CD4-positive, alpha-beta T cell treated with Interleukin-15 for 4 hours (primary cell): ENCODE results near the gene MMP28.
A peak's percentile ranks its signal among the peaks of the same experiment; 100 is the strongest.

Source experiments
- DNase-seq: peaks from one replicate; pipeline ENCODE4 v3.0.0-alpha.2; 2020; ENCODE audit warnings: low spot score

Gene MMP28

DNA sequence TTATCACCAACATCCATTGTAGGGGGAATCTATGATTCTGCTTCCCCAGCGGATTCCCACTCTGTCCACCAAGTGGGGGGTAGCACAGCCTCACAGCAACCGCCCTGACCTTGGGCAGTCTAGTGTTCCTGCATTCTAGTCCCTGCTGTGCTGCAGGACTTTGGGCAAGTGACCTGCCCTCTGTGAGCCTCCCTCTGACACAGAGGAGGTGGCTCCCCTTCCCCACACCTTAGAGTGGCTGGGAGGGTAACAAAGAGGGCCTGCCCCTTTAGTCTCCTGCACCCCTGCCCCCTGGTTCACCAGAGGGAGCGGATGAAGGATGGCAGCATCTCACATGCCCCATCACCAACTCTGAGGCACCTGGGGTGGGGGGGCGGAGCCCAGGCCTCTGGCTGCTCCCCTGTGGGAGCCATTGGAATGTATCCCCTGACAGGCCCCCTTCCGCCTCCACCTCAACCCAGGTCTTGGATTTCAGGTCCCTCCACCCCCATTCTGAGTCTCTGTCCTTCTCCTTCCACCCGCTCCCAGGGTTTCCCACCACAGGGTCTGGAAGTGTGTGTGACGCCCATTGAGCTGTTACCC, 52.5 kb downstream of the MMP28 start:
- DNase-seq, result no peak

DNA sequence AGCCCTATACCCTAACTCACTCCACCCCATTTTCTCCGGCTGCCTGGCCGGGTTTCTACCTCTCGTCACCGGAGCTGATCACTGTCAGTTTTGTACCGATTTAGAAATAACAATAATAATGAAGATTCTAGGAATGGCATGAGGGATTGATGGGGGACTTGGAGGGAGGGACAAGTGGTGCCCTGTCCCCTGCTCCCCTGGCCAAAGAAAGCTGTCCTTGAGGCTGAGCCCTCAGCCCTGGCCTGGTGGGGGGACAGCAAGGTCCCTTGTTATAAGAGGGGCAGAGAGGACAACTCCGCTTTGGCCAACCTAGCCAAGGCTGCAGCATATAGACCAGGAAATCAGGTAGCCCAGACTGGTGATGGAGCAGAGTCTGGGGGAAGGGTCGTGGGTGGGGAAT, 52.9 kb downstream of the MMP28 start:
- DNase-seq, result no peak

DNA sequence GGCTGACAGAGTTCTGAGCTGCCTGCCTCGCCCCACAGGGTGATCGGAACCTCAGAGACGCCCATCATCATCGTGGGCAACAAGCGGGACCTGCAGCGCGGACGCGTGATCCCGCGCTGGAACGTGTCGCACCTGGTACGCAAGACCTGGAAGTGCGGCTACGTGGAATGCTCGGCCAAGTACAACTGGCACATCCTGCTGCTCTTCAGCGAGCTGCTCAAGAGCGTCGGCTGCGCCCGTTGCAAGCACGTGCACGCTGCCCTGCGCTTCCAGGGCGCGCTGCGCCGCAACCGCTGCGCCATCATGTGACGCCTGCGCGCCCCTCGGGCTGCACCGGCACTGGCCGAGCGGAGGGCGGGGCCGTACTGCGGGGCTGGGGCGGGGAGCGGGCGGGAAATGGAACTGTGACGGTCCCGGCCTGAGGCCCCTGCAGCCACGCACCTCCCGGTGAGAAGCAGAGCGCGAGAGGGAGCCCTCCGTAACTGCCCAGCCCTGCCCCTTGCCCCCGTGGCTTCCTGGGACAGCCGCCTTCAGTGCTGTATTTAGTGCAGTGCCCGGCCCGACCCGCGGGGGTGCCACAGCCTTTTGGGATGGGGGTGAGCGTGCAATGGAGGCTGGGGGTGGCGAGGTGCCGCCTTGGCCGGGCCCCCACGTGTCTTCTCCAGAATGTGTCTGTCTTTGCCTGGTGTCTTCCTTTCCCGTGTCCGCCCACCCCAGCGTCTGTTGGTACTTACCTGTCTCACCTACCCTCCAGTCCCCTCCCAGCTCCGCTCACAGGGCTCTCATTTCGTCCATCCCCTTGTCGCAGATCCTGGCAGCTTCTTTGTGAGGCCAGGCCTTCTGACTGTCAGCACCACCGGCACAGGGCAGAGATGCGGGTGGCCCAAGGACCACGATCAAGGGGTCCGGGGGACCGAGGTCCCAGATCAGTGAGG, 54.2 kb downstream of the MMP28 start:
- no peak for DNase-seq

DNA sequence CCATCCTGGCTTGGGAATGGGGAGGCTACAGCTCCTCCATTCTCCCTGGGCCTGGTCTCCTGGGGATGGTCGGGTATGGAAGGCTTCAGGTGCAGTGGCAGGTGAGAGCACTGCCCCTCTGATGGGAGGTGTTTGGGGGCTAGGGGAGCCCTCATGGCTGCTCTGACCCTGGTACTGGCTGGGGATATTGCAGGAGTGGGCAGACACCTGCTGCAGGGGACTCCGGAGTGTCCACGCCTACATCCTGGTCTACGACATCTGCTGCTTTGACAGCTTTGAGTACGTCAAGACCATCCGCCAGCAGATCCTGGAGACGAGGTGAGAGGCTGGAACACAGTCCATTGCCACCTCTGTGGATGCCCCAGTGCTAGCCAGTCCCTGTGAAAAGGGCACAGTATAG, 55.2 kb downstream of the MMP28 start:
- no peak for DNase-seq

DNA sequence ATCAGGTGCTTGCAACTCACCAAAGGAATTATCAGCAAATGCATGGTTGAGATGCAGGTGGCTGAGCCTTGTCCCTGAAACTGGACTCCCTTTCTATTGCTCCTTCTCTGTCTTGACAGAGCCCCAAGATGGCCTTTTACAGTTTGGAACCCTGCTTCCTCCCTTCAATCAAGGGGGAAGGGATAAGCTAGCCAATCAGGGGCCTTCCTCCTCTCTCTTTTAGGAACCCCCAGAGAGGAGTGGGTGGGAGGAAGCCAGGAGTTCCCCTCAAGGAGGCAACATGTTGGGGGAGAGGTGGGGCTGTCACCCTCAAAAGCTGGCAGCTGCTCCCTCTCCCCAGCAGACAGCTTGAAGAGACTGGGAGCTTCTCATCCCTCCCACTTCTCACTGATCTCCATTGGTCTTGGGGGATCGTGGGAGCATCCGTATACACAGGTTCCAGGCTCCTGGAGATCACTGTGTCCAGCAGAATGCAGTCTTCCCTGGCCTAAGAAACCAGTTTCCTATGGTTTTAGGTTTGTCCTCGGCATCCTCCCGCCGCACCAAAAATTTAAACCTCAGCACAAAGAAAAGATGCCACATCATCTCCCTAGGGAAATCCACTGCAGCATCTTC, 56.8 kb downstream of the MMP28 start:
- no peak for DNase-seq

DNA sequence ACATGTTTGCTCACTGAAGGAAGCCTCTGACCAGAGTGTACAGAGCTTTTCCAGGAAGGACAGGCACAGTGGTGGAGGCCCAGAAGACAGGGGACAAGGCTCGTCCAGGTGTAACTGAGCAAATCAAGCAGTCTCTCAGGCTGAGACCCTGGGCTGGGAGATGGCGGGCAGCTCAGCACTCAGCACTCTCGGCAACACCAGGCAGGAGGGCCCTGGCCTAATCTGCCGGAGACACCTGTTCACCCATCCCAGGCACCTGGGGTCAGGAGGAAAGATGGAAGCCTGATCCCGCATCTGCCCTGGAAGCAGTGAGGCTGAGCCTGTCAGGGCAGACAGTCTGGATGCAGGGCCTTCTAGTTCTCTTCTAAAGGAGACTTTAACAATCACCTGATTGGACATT, 59.2 kb downstream of the MMP28 start:
- DNase-seq, result no peak

DNA sequence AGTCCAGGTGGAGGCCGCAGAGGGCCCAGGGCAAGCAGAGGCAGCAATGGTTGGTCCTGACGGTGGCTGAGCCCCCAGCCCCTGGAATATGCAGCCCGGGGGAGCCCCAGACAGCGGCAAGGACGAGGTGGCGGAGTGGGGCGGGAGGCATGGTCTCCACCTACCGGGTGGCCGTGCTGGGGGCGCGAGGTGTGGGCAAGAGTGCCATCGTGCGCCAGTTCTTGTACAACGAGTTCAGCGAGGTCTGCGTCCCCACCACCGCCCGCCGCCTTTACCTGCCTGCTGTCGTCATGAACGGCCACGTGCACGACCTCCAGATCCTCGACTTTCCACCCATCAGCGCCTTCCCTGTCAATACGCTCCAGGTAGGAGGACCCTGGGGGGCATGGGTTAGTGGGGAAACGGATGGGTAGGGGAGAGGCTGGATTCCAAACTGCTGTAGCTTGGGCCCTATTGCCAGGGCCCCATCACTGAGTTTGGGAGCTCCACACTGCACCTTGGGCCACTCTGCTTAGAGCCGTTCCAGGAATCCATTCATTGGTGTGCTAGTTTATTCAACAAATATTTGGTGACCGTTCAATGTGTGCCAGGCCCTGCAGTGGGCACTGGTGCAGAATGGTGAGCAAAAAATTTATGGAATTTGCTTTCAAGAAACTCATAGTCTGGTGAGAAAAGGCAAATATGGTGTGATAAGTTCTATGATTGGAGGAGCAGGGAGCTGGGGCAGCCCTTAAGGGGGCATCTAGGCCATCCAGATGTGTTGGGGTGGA, 60.2 kb downstream of the MMP28 start:
- no peak for DNase-seq

DNA sequence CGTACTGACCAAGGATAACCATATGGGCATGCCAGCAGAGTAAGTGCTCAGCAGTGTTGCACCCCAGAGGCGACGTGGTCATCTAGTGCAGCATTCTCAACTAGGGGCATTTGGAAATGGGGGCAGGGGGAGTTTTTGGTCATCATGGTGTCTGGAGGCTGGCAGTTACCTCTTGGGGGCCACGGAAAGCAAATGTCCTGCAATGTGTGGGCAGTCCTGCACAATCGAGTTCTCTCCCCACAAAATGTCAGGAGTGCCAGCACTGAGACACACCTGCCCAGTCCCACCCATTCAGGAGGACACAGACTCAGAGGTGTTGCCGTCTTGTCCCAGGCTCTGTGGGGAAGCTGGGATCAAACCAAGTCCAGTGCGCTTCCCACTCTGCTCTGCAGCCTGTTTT, 61.0 kb downstream of the MMP28 start:
- no peak for DNase-seq

DNA sequence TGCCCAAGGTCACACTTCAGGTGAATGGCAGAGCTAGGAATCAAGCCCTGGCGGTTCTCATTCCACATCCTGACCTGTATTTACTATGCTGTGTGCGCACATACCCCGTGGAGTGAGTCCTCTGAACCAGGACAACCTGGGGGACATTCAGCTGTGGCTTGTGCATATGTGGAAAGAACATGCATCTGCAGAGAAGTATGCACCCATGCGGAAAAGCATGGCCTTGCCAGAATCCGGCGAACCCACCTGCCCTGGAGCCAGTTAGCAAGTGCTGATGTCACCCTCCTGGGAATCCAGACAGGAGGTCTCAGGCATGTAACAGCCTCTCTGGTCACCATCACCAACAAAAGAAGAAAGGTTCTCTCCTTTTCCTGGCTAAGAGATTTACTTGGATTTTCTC, 62.1 kb downstream of the MMP28 start:
- DNase-seq, result no peak

DNA sequence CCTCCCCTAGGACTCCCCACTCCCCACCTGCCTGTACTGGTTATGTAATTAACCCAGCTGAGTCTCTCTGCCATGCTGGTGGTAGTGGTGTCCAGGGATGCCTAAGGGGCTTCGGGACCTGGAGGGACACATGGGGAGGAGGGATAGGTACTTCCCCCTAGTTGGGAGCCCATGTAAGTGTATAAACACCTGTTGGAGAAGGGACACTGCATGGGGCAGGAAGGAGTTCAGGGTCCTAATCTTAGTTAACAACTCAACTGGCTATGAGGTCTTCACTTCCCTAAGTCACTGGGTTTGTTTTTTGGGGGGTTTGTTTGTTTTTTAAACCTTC, 62.7 kb downstream of the MMP28 start:
- no peak for DNase-seq

DNA sequence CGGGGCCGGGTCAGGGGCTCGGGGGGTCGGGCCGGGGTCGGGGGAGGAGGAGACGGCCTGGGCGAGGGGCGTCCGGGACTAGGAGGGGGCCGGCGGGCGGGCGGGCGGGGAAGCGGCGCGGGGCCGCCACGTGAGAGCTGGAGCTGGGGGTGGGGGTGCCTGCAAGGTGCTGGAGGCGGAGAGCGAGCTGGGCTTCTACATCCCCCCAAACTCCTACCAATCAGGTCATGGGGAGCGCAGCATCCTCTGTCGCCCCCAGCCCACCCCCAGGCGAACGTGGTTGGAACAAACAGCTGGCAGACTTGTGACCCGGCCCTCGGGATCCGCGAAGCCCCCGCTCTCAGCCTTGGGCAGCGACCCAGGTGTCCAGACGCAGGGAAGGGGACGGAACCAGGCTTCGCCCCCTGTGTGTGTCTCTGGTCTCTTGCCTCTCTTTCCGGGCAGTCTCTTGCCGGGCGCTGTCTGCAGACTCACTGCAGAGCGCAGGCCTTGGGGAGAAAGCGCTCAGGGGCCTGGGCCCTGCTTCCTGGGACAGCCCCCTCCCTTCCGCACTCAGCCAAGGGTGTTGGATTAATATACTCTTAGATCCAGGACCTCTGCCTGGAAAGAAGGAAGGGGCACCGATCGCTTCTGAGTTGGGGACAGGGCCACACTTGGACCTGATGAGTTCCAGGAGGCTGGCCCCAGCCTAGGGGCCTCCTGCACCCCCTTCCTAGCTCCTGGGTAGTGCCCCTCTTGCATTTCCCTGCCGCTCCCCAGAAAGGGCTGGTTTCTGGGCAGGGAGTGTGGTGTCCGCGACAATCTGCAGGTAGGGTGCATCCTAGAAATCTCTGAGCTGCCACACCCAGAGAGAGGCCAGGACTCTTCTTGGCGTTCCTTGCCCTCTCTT, 63.3 kb downstream of the MMP28 start:
- DNase-seq, result no peak

DNA sequence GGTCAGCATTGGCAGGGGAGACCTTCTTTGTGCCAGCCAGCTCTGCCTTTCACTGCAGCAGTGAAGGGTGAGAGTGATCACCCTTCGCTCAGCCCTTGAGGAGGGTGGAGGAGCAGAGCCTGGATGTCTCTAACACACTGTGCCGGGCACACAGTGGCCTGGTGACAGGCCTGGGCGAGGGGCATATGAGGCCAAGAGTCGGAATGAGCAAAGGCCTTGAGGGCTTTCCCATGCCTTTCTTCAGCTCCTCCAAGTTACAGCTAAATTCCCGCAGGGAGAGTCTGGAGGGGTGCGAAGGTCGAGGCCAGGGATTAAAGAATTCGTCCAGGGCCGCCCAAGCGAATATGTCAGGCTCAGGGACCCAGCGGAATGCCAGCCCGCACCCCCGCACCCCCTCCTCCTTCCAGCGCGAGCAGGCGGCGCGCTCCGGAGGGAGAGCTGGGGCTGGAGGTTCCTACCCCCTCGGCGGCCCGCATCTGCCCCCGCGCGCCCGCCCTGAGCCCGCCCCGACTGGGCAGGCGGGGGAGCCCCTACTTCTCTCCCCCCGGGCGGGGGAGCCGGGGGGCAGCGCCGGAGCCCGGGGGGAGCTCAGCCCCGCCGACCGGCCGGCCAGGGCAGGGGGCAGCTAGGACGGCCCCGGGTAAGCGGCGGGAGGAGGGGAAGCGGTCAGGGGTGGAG, 64.1 kb downstream of the MMP28 start, which contains the start of gene RASL10B:
RASL10B (plus strand) TSS at position 401 of the 678 bp plus-strand sequence. CDS start 3,546 bp downstream, outside the sequence.
- peak; percentile 6 for DNase-seq

DNA sequence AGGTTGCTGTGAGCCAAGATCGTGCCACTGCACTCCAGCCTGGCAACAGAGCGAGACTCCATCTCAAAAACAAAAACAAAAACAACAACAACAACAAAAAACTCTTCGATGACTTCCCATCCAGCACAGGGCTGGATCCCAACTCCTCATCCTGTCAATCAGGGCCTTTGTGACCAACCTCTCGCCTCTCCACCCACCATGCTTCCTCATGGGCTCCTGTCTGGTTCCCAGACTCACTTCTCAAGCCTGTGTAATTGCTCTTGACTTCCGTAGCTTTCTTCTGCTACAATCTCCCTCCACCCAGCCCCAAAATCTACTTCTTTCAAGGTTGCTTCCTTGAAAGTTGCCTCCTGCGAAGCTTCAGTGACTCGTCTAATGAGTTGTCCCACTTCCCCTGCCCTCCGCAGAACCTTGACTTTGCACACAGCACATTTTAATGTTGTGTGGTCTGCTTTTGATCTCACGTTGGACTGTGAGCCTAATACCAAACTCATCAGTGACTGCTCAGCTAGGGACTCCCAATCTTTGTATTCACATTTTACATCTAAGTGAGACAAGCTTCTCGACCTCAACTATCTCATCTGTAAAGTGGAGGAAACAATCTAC, 64.9 kb downstream of the MMP28 start:
- no peak for DNase-seq

DNA sequence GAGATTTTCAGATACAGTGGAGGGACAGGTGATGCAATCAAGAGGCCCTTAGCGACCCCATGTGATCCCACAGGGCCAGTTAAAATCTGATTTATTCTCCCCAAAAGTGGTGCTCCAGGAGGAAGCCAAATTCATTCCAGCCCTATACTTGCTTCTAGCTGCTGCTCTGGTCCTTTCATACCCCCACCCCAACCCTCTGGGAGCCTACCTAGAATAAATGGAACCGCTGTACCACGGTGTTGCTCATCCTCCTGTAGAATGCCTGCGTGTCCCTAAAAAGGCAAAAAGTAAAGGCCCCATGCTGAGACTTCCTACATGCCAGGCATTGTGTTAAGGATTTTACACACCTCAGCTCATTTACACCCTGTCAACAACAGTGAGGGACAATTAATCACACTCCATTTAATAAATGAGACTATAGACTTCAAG, 66.0 kb downstream of the MMP28 start:
- no peak for DNase-seq

DNA sequence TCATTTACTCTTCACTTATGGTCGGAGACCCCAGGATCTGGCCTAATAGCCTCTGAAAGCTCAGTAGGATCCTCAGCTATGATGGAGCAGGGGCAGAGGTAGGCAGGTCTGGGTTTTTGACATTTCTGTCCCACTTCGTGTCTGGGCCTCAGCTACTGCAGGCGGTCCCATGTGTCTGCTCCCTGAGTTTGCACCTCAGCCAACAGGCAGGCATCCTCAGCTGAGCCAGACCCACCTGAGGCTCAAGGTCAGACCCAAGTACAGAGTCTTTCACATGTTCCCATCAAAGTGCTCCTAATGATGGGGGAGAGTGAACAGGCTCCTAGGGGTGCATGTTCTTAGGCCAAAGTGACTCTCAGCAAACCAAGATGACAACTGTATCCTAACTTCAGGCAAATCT, 66.9 kb downstream of the MMP28 start:
- DNase-seq, result no peak

DNA sequence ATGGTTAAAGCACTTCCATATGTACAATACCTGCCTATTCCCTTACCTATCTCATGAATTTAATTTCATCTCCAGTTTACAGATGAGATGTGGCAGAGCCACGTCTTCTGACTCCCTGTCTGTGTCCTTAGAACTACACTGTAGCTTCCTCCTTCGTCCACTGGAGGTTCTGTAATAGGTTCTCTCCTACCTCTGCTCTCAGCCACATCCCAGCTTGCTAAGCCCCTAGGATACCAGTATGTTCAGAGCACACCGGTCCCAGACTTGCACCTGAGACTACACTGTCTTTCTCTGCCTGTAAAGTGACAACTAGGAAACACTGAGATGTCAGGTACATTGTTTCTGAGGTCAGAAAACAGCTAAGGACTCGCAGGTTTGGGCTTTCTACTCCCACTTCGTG, 67.8 kb downstream of the MMP28 start:
- DNase-seq, result no peak

DNA sequence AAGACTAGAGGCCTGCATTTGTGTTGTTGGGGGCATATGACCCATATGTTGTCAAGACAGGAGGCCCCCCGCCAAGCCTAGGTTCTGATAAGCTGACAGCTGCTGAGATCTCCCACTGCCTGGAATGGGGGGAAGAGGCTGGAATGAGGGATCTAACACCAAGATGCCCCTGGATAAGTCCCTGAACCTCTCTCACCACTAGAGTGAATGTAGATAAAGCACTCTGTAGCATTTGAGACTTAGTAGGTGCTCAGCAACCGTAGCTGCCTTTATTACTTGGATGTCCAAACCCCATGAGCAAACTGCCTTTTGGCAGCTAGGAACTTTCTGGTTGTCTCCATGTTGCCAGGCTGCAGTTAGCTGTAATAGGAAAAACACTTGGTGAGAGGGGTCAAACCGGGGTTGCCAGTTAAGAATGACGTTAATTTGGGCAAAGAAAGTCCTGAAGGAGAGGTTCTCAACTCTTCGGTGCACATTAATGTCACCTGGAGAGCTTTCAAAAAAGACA, 68.4 kb downstream of the MMP28 start:
- DNase-seq, result no peak

DNA sequence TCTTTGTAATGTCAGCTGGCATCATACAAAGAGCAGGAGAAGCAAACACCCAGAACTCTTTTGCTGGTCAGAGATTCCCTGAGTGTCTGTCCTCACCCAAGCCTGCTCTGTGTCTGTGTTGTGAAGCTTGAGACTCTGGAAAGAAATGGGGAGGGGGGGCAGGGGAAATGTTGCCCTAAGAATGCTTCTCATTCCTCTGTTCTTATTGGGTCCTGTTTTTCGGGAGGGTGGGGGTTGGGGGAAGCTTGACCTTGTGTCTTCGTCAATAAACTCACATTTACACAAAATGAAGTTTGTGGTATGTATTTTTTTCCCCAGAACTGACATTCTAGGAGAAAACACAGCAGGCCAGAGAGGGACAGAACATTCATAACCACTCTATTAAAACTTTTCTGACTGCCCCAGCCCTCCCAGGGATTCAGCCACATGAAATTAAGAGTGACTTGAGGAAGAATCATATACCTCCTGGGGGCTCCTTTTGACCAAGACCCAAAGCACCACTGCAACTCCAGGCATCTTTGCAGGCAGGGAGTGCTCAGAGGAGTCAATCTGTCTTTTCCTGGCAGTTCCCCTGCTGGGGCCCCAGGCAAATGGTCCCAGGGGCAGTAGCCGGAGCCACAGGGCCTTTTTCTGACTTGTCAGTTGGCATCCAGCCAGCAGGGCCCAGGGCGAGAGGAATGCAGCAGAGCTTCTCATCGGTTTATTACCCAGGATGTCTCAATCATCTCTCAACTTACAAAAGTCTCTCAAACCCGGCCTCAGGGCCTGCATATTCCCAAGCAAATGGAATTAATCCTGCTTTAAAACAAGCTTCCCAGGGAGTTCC, 69.1 kb downstream of the MMP28 start:
- DNase-seq, result no peak

DNA sequence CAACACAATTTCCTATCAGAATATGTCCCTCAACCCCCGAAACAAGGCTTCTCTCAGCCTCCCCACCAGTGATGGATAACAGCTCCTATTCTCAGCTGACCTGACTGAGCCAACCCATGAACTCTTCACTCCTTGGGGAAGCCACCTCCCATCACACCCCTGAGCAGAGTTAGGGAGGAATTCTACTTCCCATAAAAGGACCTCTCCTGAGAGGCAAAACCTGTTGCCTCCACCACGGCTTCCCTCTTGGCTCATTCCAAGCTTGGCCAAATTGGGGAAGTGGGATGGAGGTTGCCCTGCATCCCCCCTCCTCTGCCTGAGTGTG, 69.7 kb downstream of the MMP28 start:
- DNase-seq, result no peak
